Measurements from ENCODE around the gene SIAH2. TPM values are rescaled to one million over a fixed set of nuclear protein-coding genes. Genes with fewer than 3 reads are reported as not detected.

The SIAH2 gene
- total and polyA plus RNA-seq, 9 of the 15 experiments (the other 6 are each of a cell fraction or from before 2014, with no cell fraction given), result 4.8 to 39.0 (median 29.9) TPM

GRCh38 chr3:150810641-150811040, 47.7 kb upstream of the SIAH2 start:
- TF ChIP-seq ZNF134 (CRISPR knock-in tag; conservative IDR thresholded peaks at IDR 0.05), result no peak
- no peak for TF ChIP-seq ZNF347 (CRISPR knock-in tag; IDR thresholded peaks at IDR 0.05; ENCODE audit: low read depth)
- TF ChIP-seq SRF (CRISPR knock-in tag; IDR thresholded peaks at IDR 0.05), result no peak
- no peak for TF ChIP-seq GTF3C2 (IDR thresholded peaks at IDR 0.05; ENCODE audit: borderline replicate concordance, extremely low read depth, insufficient read length)
- TF ChIP-seq HDAC3 (IDR thresholded peaks at IDR 0.05; ENCODE audit: borderline replicate concordance, partially characterized antibody), result no peak
- Histone ChIP-seq H3K9ac (ENCODE audit: insufficient read depth in 1 of 2, low read depth in 2 of 2, low read length in 2 of 2) (no peak overlapping the region), H3K4me1 (replicated peaks in 1 of 2; ENCODE audit: control insufficient read depth in 2 of 2, insufficient read depth in 2 of 2, low read length in 2 of 2) (no peaks in the 10 kb centered on the region), H3K4me2 (ENCODE audit: insufficient read depth, low read length) (no peak overlapping the region), H3K9me3 (replicated peaks; ENCODE audit: control insufficient read depth, insufficient read depth, low read depth, low read length) (no peaks in the 10 kb centered on the region), H4K20me1 (replicated peaks; ENCODE audit: control insufficient read depth, insufficient read depth, low read length) (no peaks in the 10 kb centered on the region), H3K27ac (ENCODE audit: extremely low read depth, low read depth, low read length) (no peak overlapping the region), H2AFZ (ENCODE audit: low read depth, low read length) (no peak overlapping the region), H3K9me1 (ENCODE audit: control insufficient read depth, insufficient read depth, low read length) (no peaks in the 10 kb centered on the region), H3K4me3 (no peak overlapping the region), H3K27me3 (ENCODE audit: control insufficient read depth in 2 of 2, insufficient read depth in 2 of 2, low read length in 2 of 2) (peaks cover 25 to 26% of the 10 kb centered on the region in 2 experiments), H3K79me2 (ENCODE audit: control insufficient read depth, insufficient read depth, low read length) (no peaks in the 10 kb centered on the region), H3K36me3 (ENCODE audit: control insufficient read depth, insufficient read depth, low read length) (no peaks in the 10 kb centered on the region)
- in situ Hi-C loops (cut with MboI), result no loop called here
- POLR2A ChIA-PET, result interaction anchor here (0.6 to 1.5 kb wide), 2 partner anchors 16 to 52 kb away, joined by 3 read pairs; no protein-coding TSS in a partner anchor
- CTCF ChIA-PET (ENCODE audit: low intra/inter-chr PET ratio), result no interaction called here
- no TSS peak for BruUV-seq (replicated peaks)
- intact Hi-C loops (cut with micrococcal nuclease), result no loop called here
- FAIRE-seq, result no peak
- no peak for DNase-seq (ENCODE audit: extremely low read depth in 1 of 4, low spot score in 3 of 4)
- no peak for ATAC-seq
- WGBS (ENCODE audit: insufficient coverage, low coverage, missing lambda C conversion rate), result 0% methylated on average over 1 of the region's 1 CpG
